Breast epithelium (tissue), 4 donors: ENCODE measurements around the gene TAMALIN. TPM values are rescaled to one million over a fixed set of nuclear protein-coding genes. Genes with fewer than 3 reads are reported as not detected.

Experiments
- DNase-seq, 2 donors: peaks; one replicate each; pipeline ENCODE4 v3.0.0-alpha.2; 2019; ENCODE audit warnings: low spot score in 2 of 2
- H3K27ac ChIP-seq, 2 donors: fragments of 200-600 bp; sonication (generic) in 1 of 2; one replicate each; pipeline ENCODE4 v1.5.1; 2016 to 2019; ENCODE audit warnings: mild to moderate bottlenecking in 1 of 2
- H3K27me3 ChIP-seq, 2 donors: fragments of 200-600 bp; sonication (generic) in 1 of 2; one replicate each; pipeline versions ENCODE4 v1.5.1 to v1.6.0; 2017 to 2019; ENCODE audit warnings: control low read depth in 1 of 2, mild to moderate bottlenecking in 1 of 2
- H3K36me3 ChIP-seq: fragments of 200-600 bp; one replicate; pipeline ENCODE4 v1.5.1; 2019
- H3K4me1 ChIP-seq, 2 donors: fragments of 200-600 bp; sonication (generic); one replicate each; pipeline ENCODE4 v1.5.1; 2016 to 2019; ENCODE audit warnings: control low read depth in 1 of 2
- H3K4me3 ChIP-seq, 3 donors: fragments of 200-600 bp; sonication (generic); 1 replicate in 2 of 3; 2 replicates in 1 of 3; pipeline ENCODE4 v1.5.1; 2016 to 2019; ENCODE audit warnings: mild to moderate bottlenecking in 3 of 3, moderate library complexity in 2 of 3
- H3K9me3 ChIP-seq, 2 donors: fragments of 200-600 bp; sonication (generic) in 1 of 2; one replicate each; pipeline ENCODE4 v1.5.1; 2016 to 2019; ENCODE audit warnings: control low read depth in 1 of 2
- POLR2A ChIP-seq: fragments of 450-650 bp; IDR thresholded peaks from one replicate; pipeline ENCODE4 v1.6.1; 2016; ENCODE audit warnings: antibody characterized with exemption, mild to moderate bottlenecking, moderate library complexity
- POLR2AphosphoS5 ChIP-seq, 3 donors: sonication (generic); formaldehyde crosslinking; IDR thresholded peaks; one replicate each; pipeline ENCODE4 v1.6.1; 2017; ENCODE audit warnings: antibody characterized with exemption in 3 of 3
- intact Hi-C: fragments of 100-400 bp; cut with DNase I; formaldehyde crosslinking; loops from one replicate; pipeline ENCODE4 v1.15.1; 2023; ENCODE audit warnings: low total_unique reads
- total RNA-seq, 3 donors: library from RNA; depleted of rRNA; stranded (reverse); fragments of >200 nt; gene quantifications; one replicate each; pipeline ENCODE4 v1.1.0, GENCODE V29; 2016
- TF ChIP-seq, protein P1 (sequence below), 3 donors: fragments of 450-650 bp; IDR thresholded peaks; one replicate each; pipeline ENCODE4 v1.5.1; 2016 to 2017; ENCODE audit warnings: antibody characterized with exemption in 3 of 3, mild to moderate bottlenecking in 3 of 3, moderate library complexity in 3 of 3

TAMALIN gene
- total RNA-seq, 3 donors from 2014 or later, result 8.5 to 27.2 (median 16.0) TPM

- Histone ChIP-seq H3K9me3 (no peaks in the 10 kb centered on the region), H3K4me3 (no peak overlapping the region), H3K4me1 (peaks cover 0 to 10% of the 10 kb centered on the region in 2 donors), H3K36me3 (no peaks in the 10 kb centered on the region), H3K27me3 (no peaks in the 10 kb centered on the region), H3K27ac (peak overlapping the region in 1 of 2 donors; percentile 26)
- TF ChIP-seq, protein P1, sequence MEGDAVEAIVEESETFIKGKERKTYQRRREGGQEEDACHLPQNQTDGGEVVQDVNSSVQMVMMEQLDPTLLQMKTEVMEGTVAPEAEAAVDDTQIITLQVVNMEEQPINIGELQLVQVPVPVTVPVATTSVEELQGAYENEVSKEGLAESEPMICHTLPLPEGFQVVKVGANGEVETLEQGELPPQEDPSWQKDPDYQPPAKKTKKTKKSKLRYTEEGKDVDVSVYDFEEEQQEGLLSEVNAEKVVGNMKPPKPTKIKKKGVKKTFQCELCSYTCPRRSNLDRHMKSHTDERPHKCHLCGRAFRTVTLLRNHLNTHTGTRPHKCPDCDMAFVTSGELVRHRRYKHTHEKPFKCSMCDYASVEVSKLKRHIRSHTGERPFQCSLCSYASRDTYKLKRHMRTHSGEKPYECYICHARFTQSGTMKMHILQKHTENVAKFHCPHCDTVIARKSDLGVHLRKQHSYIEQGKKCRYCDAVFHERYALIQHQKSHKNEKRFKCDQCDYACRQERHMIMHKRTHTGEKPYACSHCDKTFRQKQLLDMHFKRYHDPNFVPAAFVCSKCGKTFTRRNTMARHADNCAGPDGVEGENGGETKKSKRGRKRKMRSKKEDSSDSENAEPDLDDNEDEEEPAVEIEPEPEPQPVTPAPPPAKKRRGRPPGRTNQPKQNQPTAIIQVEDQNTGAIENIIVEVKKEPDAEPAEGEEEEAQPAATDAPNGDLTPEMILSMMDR (IDR thresholded peaks at IDR 0.05), result no peak
- TF ChIP-seq POLR2A (no peak), POLR2AphosphoS5 (IDR thresholded peaks at IDR 0.05) (no peak)
- intact Hi-C loops, result no loop called here
- no peak for DNase-seq
These were observed 45.9 kb upstream of the TAMALIN start for GRCh38 chr12:51960890-51961289.

GRCh38 chr12:51961834-51962233, 44.9 kb upstream of the TAMALIN start:
- H3K4me3 ChIP-seq, result no peak overlapping the region
- no peaks in the 10 kb centered on the region for H3K9me3 ChIP-seq
- H3K27me3 ChIP-seq, result no peaks in the 10 kb centered on the region
- H3K27ac ChIP-seq, result peak overlapping the region; percentile 16 to 26
- no peak for DNase-seq
- TF ChIP-seq POLR2AphosphoS5 (IDR thresholded peaks at IDR 0.05), result no peak
- intact Hi-C loops, result no loop called here
- H3K4me1 ChIP-seq, result peaks cover 0 to 9% of the 10 kb centered on the region in 2 donors
- H3K36me3 ChIP-seq, result no peaks in the 10 kb centered on the region

- Histone ChIP-seq H3K27me3 (no peaks in the 10 kb centered on the region), H3K4me1 (peaks cover 0 to 9% of the 10 kb centered on the region in 2 donors), H3K4me3 (no peak overlapping the region), H3K9me3 (no peaks in the 10 kb centered on the region), H3K36me3 (no peaks in the 10 kb centered on the region), H3K27ac (peak overlapping the region in 1 of 2 donors; percentile 26)
- TF ChIP-seq POLR2A, result no peak
- TF ChIP-seq POLR2AphosphoS5 (IDR thresholded peaks at IDR 0.05), result no peak
- TF ChIP-seq, protein P1 (IDR thresholded peaks at IDR 0.05), result no peak
- DNase-seq, result no peak
- intact Hi-C loops, result no loop called here
These were observed 44.0 kb upstream of the TAMALIN start for GRCh38 chr12:51962737-51963136.

DNA sequence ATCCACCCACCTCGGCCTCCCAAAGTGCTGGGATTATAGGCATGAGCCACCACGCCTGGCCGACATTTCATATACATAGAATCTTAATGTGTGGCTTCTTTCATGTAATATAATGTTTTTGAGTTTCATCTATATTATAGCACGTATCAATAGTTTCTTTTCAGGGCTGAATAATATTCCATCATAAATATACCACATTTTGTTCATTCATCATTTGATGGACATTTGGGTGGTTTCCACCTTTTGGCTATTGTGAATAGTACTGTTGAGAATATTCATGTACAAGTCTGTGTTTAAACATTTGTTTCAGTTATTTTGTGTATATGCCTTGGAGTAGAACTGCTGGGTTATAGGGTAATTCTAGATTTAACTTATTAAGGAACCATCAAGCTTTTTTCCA, 43.3 kb upstream of the TAMALIN start:
- H3K9me3 ChIP-seq, result no peaks in the 10 kb centered on the region
- no peaks in the 10 kb centered on the region for H3K27me3 ChIP-seq
- H3K4me3 ChIP-seq, result no peak overlapping the region
- TF ChIP-seq POLR2AphosphoS5 (IDR thresholded peaks at IDR 0.05) (no peak), POLR2A (no peak)
- TF ChIP-seq, protein P1 (IDR thresholded peaks at IDR 0.05), result no peak
- intact Hi-C loops, result no loop called here
- H3K4me1 ChIP-seq, result peaks cover 0 to 9% of the 10 kb centered on the region in 2 donors
- H3K36me3 ChIP-seq, result no peaks in the 10 kb centered on the region
- DNase-seq, result no peak
- no peak overlapping the region for H3K27ac ChIP-seq

GRCh38 chr12:51969643-51970042, 37.1 kb upstream of the TAMALIN start:
- TF ChIP-seq POLR2A, result no peak
- TF ChIP-seq, protein P1 (IDR thresholded peaks at IDR 0.05), result no peak
- no peak for TF ChIP-seq POLR2AphosphoS5 (IDR thresholded peaks at IDR 0.05)
- no peak overlapping the region for H3K27ac ChIP-seq
- DNase-seq, result no peak
- H3K4me3 ChIP-seq, result no peak overlapping the region
- H3K27me3 ChIP-seq, result no peaks in the 10 kb centered on the region
- H3K9me3 ChIP-seq, result no peaks in the 10 kb centered on the region
- intact Hi-C loops, result no loop called here
- no peaks in the 10 kb centered on the region for H3K36me3 ChIP-seq
- peaks cover 0 to 16% of the 10 kb centered on the region in 2 donors for H3K4me1 ChIP-seq
